ENCODE results near the gene MRE11.

Gene MRE11

DNA sequence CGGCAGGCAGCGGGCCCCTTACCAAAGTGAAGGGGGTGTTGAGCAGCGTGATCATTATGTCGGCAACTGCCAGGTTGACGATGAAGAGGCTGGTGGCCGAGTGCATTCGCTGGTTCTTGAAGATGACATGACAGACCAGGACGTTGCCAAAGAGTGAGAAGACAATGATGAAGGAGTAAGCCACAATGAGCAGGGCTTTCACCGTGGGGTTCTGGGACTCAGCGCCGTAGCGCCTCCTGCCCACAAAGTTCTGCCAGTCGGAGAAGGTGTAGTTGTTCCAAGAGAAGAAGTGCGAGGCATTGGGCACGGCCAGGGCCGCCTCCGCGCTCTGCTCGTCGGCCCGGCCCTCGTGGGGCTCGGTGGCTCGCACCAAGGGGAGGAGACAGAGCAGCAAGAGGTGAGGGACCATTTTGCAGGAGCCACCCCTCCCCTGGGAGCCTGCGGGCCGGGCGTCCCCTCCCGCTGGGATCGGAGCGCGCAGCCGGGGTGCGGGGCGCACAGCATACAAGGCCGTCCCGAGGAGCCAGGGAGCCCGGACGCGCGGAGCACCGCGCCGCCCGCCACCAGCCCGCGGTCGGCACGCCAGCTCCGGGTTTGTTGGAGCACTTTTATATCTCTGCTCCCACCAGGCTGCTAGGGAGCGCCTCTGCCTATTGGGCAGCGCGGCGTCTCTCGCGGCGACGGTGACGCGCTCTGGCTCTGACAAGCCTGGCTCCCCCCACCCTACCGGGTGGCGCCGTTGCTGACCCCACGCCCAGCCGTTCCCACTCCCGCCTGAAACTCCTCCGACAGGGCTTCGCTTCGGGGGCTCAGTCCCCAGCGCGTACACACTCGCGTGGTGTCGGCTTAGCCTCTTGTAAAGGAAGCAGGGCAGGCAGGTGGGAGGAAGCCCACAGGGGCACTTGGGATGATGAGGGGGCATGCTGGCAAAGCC lies 92.5 kb downstream of the MRE11 start, which contains the start of gene GPR83 (continued):
- peak; percentile 45 for TF ChIP-seq ZIC2 (tag by site-specific recombination; IDR thresholded peaks at IDR 0.05)
- TF ChIP-seq MZF1 (tag by site-specific recombination; IDR thresholded peaks at IDR 0.05; ENCODE audit: borderline replicate concordance): no peak
- TF ChIP-seq, protein P1, sequence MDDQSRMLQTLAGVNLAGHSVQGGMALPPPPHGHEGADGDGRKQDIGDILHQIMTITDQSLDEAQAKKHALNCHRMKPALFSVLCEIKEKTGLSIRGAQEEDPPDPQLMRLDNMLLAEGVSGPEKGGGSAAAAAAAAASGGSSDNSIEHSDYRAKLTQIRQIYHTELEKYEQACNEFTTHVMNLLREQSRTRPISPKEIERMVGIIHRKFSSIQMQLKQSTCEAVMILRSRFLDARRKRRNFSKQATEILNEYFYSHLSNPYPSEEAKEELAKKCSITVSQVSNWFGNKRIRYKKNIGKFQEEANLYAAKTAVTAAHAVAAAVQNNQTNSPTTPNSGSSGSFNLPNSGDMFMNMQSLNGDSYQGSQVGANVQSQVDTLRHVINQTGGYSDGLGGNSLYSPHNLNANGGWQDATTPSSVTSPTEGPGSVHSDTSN (CRISPR knock-in tag; IDR thresholded peaks at IDR 0.05): no peak
- peak; percentile 59 for TF ChIP-seq ZFHX2 (tag by site-specific recombination; conservative IDR thresholded peaks at IDR 0.05)
- peak; percentile 56 for TF ChIP-seq EGR2 (tag by site-specific recombination; IDR thresholded peaks at IDR 0.05; ENCODE audit: low read depth)
- no peak for TF ChIP-seq ZBTB7A (tag by site-specific recombination; IDR thresholded peaks at IDR 0.05; ENCODE audit: low read depth)
- no peak for TF ChIP-seq HOXD13 (CRISPR knock-in tag; IDR thresholded peaks at IDR 0.05; ENCODE audit: borderline replicate concordance)
- TF ChIP-seq ZSCAN30 (tag by site-specific recombination; IDR thresholded peaks at IDR 0.05): 0 out of 2 replicates have a peak, but pooled peaks have one; percentile 36

DNA sequence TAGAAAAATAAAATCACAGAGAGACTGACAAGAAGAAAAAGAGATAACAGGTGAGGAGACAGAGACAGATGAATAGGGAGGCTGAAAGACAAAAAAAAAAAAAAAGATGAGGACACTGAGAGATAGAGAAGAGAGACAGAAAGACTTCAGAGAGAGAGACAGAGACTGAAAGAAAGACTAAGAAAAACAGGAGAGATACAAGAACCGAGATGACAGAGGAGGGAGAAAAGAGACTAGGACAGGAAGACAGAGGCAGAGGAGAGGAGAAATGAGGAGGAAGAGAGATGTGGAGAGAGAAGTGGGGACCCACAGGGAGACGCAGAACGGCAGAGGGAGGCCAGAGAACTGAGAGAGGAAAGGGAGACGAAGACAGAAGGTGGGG lies 93.2 kb downstream of the MRE11 start:
- ChIA-PET POLR2A (no interaction called here), CTCF (no interaction called here)
- Histone ChIP-seq H3K4me3 (ENCODE audit: low read depth, low read length) (peak overlapping the region; percentile 37; the same call in 1 of the 2 replicates), H3K4me1 (ENCODE audit: control insufficient read depth, insufficient read depth, low read length) (no peaks in the 10 kb centered on the region), H3K9me3 (ENCODE audit: control insufficient read depth, insufficient read depth, low read depth, low read length) (no peaks in the 10 kb centered on the region), H3K36me3 (ENCODE audit: control insufficient read depth in 2 of 2, insufficient read depth in 1 of 2, low read length in 2 of 2) (no peaks in the 10 kb centered on the region), H3K27ac (ENCODE audit: extremely low read depth, low read depth, low read length) (no peak overlapping the region)
- TF ChIP-seq ZNF768 (tag by site-specific recombination; IDR thresholded peaks at IDR 0.05) (no peak), ZNF623 (tag by site-specific recombination; IDR thresholded peaks at IDR 0.05) (no peak), ZNF23 (tag by site-specific recombination; IDR thresholded peaks at IDR 0.05; ENCODE audit: borderline replicate concordance) (no peak), FEZF1 (tag by site-specific recombination; IDR thresholded peaks at IDR 0.05) (no peak), REPIN1 (tag by site-specific recombination; IDR thresholded peaks at IDR 0.05; ENCODE audit: low read depth) (no peak), ZNF433 (tag by site-specific recombination; IDR thresholded peaks at IDR 0.05; ENCODE audit: low read depth) (no peak), CTCF (tag by site-specific recombination; IDR thresholded peaks at IDR 0.05) (no peak), ZNF324 (tag by site-specific recombination; IDR thresholded peaks at IDR 0.05) (no peak), ZBTB21 (tag by site-specific recombination; IDR thresholded peaks at IDR 0.05) (no peak), ZBTB7A (tag by site-specific recombination; IDR thresholded peaks at IDR 0.05; ENCODE audit: low read depth) (no peak)

DNA sequence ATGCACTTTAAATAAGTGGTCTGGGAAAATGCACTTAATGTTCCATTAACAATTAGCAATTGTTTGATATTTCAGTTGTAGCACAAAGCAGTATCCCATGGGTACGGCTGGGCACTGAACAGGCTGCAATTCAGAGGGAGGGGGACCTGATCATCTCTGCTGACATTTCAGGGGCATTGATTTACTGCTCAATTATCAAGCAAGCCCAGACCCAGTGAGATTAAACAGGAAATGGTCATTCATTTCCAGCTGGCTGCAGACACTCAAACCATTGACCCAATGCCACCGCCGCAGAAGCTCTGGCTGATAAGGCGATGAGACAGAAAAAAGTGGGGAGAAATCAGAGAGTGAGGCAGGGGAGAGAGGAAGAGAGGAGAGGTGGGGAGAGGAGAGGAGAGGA lies 93.6 kb downstream of the MRE11 start:
- Histone ChIP-seq H3K9me3 (ENCODE audit: control insufficient read depth, insufficient read depth, low read depth, low read length) (no peaks in the 10 kb centered on the region), H3K4me3 (ENCODE audit: low read depth, low read length) (no peak overlapping the region), H3K27ac (ENCODE audit: extremely low read depth, low read depth, low read length) (no peak overlapping the region), H3K4me1 (ENCODE audit: control insufficient read depth, insufficient read depth, low read length) (no peaks in the 10 kb centered on the region), H3K36me3 (ENCODE audit: control insufficient read depth in 2 of 2, insufficient read depth in 1 of 2, low read length in 2 of 2) (no peaks in the 10 kb centered on the region)
- ChIA-PET CTCF (no interaction called here), POLR2A (no interaction called here)
- TF ChIP-seq ZNF324 (tag by site-specific recombination; IDR thresholded peaks at IDR 0.05) (no peak), ZNF510 (tag by site-specific recombination; IDR thresholded peaks at IDR 0.05; ENCODE audit: insufficient replicate concordance) (no peak), ZNF10 (tag by site-specific recombination; IDR thresholded peaks at IDR 0.05) (no peak), CTCF (tag by site-specific recombination; IDR thresholded peaks at IDR 0.05) (no peak)
